Fibroblast of peridontal ligament (primary cell): ENCODE measurements around the gene MMEL1.

ENCODE experiments used
- DNase-seq: peaks from one replicate; pipeline ENCODE4 v3.0.0-alpha.2; 2010; ENCODE audit errors: extremely low read depth

Gene MMEL1

DNA sequence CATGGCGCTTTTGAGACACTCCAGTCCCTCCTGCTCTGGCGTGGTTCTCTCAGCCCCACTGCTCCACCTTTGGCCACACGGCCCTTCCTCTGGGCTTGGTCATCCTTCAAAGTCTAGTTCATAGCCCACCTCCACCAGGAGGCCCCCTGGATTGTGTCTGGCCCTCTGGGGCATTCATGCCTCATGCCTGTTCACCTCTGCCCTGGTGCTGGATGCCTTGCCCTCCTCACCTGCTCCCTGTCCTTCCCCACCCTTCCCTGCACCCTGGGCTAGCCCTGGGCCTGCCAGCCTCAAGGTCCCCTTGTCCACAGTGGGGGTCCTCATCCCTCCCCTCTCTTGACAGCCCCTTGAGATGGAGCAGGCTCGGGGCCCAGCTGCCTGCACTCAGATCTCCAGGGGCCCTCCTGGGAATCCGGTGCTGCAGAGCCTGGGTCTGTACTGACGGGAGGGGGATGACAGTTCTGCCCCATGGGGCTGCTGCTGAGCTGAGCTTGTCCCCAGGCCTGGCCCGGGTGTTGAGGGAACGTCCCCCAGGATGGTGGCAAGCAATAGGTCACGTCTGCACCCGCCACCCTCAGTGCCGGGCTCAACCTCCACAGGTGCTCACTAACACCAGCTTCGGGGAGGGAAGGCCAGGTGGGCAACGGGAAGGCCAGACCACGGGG, 27.8 kb downstream of the MMEL1 start:
- DNase-seq = no peak

DNA sequence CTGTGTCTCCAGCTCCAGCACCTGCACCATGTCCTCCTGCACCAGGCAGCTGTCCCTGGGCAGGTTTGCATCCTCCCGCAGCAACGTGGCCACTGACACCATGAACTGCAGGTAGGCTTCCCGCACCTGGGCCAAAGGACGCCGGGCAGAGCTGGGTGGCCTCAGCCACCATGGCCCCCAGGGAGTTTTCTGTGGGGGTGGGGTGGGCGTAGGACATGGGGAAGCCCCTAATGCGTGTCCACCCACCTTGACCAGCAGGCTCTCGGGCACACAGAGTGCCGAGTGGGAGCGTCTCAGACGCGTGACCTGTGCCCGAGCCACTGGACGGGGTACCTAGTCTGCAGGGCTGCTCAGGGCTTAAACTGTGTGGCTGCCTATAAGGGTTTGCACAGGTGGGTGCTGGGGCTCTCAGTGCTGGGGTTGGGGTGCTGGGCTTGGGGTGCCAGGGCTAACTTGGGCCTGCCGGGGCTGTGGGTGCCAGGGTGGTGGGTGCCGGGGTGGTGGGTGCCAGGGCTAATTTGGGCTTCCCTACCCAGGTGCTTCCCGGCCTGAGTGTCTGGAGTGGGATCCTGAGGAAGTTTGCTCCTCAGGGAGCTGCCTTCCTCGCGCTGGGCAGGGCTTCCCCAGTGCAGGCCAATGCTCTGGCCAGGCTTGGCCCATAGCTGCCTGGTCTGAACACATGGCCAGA, 28.5 kb downstream of the MMEL1 start:
- no peak for DNase-seq

DNA sequence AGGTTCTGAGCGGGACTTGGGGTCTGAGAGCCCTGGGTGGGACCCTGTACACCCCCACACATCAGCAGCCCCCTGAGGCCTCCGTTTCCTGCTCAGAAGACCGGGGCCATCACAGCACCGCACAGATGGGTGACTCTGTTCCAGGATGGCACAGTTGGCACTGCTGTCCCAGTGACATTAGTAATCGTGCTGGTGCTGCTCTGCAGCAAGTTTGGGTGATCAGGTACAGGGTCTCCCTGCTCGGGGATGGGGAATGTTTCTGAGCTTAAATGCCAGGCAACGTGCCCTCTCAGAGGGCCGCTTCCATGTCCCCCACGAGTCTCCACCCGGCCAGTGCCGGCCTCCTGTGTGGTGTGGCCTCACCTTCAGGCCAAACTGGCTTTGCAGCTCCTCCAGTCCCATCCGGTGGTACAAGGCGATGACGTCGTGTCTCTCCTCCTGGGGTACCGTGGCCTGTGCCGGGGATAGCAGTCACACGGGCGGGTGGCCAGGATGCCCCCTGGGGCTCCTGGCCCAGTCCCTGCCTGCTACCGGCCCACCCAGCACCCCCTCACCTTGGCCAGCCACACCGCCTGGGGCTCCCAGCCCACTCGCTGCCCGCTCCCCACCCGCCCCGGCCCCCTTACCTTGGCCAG, 29.2 kb downstream of the MMEL1 start:
- DNase-seq = no peak

DNA sequence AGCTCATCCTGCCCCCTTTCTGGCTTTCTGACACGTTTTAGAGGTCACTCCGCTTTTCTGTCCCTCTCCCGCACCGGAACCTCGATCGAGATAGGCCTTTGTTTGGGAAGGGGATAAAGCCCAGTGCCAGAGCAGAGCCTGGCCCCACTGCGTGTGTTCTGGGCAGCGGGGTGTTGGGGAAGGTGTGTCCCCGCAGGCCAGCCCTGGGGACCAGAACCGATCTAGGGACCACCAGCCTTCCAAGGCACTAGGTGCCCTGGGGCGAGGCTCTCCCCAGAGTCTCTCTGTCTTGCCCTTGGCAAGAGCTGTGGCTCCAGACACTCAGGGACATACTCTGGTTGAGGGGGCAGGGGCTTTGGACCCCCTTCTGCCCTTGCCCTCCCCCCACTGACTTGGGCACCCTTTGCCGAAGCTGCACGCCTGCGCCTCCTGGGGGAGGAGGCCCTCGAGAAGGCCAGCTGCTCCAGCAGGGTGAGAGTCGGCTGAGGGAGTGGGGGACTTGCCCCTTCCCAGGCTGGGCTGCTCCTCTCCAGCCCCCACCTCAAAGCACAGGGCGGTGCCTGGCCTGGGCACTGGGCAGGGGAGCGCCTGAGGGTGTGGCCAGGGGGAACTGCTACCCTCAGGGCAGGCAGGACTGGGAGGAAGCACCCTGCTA, 29.8 kb downstream of the MMEL1 start:
- no peak for DNase-seq

DNA sequence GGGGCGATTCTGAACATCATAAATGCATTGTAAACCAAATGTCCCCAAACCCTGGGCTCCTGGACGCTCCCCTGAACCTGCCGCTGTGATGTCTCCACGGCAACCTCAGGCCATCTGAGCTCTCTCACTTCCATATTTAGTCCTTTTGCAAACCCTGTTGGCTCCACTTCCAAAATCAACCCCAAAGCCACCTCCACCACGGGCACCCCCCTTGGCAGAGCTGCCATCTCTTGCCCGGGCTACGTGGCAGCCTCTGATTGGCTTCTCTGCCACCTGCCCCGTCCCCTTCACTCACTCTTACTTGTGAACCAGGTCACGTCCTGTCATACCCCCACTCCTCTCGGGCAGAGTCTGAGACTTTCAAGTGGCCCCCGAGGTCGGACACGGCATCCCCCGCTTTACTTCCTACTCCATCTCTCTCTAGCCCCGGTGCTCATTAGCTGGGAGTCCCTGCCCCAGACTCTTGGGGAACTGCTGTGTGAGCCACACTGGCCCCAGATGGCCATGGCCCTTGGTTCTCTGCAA, 30.4 kb downstream of the MMEL1 start:
- DNase-seq = no peak

DNA sequence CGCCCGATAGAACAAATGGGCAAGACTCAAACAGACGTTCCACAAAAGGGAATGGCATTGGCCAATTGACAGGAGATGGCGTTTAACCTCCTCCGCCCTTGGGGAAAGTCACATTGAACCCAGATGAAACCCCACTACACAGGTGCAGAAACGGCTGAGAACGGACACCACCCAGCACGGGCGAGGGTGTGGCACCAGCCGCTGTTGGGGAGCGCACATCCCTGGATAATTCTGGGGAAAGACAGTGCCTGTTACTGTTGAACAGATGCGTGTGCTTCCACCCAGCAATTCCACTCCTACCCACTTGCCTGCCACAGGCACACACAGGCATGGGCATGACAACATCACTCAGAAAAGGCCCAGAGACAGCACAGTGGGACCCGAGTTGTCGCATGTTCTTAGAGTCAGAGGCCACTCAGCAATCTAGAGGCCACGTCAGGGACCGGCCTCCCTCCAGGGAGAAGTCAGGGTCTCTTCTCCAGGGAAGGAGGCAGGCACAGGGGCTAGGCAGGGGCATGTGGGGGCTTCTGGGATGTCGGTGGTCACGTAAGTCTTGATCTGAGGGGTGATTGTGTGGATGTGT, 31.0 kb downstream of the MMEL1 start:
- DNase-seq = no peak

DNA sequence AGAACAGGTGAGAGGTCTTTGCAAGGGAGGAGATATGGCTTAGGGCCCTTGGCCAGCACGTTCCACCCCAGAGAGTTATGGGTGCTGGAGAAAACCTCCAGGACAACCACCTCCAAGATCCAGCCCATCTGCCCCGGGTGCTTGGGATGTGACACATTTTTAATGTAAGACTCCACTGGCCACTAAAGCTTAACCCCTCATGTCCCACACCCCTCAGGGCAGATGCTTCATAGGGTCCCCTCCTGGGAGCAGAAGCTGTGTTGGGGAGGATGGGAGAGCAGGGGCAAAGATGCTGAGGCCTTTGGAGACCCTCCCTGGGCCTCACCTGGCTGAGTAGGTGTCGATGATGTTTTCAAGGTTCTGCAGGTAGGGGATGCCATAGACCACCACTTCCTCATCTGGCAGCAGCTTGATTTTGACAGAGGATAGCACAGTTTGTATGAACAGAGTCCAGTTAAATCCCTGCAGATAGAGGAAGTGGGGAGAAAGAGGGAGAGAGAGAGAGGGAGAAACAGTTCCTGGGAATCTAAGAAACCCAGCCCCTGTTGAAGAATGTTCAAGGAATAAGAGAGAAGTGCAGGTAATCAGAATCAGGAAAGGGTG, 34.4 kb downstream of the MMEL1 start:
- no peak for DNase-seq

DNA sequence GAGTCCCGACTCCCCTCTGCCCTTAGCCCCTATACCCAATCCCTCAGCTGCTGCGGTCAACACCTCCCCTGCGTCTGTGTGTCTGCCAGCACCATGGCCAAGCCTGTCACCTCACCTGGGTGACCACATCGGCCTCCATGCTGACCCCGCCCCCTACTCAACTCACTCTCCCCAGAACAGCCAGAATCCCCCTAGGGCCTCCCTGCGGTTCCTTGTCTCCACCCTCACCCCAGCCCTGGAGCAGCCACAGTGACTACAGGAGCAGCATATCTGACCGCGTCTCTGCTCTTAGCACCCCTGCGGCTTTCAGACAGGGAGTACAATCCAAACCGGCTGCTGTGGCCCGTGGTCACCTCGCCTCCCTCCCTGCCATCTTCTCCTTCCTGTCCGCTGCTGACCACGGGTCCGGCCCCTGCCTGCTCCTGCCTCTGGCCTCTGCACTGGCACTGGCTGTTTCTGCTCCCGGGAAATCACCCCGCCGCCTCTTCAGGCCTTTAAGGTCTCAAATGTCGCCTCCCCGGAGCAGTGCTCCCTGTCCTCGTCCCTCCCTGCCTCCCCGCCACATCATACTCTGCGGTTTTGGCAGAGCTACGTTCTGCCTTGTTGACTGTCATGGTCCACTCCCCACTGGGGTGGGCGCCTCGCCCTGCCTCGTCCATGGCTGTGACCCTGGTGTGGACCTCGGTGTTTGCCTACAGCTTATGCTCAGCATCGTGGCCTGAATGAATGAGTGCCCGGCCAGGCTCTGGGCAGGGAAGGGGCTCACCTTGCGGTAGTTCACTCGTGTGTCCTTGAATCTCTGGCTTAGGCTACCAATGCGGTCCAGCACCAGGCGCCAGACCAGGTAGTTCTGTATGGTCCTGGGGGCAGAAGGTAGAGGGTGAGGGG, 35.1 kb downstream of the MMEL1 start:
- DNase-seq = no peak

DNA sequence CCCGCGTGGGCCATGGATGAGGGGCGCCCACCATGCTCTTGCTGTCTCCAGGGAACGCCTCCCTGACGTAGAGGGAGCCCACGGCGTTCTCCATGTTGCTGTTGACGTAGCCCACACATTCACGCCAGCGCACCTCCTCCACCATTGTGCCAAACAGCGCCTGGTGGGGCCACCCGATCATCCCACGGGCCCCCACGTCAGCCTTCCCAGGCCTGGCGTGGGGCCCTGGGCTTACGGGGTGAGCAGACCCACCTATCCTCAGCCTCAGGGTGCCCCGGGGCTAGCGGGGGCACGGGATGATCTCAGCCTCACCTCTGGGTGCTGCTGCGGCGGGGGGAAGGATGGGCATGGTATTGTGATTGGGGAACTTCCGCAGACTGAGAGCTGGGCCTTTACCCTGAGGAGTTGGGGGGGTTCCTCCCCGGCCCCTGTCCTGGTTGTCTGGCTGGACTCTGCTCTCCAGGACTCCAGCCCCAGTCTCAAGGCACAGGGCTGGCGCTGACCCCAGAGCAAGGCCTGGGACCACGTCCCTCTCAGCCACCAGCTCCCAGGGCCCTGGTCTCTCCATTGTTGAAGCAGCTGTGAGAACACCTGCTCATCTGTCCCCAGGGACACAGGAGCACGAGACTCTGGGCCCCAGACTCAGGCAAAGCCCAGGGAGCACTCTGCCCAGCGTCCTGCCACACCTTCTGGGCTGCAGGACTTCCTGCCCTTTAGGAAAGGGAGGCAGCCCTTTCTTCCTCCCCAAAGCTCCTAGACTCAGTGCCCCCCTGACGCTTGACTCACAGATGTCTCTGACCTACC, 36.1 kb downstream of the MMEL1 start:
- DNase-seq = no peak

DNA sequence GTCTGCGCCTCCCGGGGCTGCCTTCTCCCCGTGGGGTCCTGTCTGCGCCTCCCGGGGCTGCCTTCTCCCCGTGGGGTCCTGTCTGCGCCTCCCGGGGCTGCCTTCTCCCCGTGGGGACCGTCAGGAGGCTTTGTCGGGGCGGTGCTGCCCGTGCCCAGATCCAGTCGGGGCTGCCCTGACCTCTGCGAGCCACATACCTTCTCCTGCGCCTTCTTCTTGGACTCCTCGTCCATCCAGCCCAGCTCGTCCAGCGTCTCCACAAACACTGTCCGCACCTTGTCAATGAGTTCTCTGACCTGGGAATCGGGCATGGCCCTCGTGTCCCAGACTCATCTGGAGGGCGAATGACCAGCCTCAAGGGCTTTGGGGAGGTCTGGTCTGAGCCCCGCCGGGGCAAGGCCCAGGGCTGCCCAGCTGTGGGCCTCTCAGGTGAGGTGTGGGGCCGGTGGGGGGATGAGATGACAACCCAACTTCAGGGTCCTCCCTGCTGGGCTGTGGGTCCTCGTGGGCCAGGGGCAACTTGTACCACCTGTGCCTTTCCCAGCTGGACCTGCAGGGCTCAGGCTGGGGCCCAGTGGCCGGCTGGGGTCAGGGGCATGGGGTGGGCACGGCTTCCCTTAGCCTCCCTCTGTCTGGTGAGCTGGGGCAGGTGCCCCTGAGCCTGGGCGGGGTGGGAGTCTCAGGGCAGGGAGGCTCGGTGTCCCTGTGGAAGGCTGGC, 36.8 kb downstream of the MMEL1 start:
- no peak for DNase-seq

DNA sequence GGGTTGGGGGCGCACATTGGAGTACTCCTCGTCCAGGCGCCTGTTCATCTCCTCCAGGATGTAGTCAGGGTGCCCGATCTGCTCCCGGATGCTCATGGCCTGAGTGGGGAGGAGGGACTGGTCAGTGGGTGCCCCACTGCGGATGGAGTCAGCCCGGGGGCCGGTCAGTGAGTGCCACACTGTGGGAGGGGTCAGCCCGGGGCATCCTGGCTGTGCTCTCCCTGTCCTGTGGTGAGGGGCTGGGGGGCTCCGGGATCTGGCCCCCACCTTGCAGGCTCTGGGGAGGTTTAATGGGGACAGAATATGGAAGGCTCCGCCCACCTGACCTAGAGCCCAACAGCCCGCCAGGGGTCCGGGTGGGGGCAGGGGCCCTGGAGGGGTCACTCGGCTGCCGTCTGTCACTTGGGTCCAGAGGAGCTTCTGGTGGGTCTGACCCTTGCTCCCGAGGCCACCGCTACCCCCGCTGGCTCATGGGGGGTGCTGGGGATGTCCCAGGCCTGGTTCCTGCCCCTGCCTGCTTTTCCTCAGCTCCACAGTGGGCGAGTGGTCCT, 37.5 kb downstream of the MMEL1 start:
- no peak for DNase-seq

DNA sequence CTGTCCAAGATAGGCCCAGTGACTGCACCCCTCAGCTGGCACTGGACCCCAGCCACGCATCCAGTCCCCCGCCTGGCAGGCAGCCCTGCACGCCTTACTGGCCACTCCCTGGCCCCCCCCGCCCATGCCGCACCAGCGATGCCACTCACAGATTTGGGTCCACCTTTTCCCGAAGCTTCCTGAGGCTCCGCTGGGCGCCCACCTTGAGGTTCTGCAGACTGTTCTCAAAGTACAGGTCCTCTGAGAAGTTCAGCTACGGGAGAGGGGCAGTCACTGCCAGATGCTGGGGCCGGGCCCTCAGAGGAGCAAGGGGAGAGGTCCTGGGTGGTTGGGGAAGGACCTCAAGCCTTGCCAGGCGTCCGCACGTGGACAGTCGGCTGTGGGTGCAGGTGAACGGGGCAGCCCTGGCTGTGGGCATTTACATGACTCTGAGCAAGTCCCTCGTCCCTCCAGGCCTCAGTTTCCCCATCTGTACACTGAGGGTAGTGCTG, 38.1 kb downstream of the MMEL1 start:
- DNase-seq = no peak

DNA sequence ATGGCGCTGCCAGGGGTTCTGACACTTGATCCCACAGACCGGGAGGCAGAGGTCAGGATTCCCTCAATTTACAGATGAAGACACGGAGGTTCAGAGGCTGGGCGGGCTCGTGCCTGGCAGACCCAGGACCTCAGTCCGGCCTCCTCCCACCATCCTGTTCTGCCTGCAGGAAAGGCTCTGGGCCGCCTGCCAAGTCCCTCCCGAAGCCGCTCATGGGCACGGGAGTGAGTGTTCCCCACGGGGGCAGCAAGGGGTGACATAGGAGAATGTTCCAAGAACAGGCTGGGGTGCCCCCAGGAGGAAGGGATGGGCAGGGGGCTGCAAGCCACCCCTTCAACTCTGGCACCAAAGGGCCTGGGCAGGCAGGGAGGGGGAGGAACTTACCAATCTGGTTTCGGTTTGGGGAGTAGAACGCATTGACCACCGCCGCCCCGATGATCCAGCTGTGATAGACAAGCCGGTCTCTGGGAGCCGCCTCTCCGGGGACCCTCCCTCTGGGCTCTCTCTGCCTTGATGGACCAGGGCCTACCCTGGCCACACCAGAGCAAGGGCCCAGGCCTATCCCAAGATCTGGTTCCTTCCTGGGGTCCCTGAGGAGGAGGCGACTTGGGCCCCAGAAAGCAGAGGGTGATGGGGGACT, 38.7 kb downstream of the MMEL1 start:
- peak; percentile 12 for DNase-seq

DNA sequence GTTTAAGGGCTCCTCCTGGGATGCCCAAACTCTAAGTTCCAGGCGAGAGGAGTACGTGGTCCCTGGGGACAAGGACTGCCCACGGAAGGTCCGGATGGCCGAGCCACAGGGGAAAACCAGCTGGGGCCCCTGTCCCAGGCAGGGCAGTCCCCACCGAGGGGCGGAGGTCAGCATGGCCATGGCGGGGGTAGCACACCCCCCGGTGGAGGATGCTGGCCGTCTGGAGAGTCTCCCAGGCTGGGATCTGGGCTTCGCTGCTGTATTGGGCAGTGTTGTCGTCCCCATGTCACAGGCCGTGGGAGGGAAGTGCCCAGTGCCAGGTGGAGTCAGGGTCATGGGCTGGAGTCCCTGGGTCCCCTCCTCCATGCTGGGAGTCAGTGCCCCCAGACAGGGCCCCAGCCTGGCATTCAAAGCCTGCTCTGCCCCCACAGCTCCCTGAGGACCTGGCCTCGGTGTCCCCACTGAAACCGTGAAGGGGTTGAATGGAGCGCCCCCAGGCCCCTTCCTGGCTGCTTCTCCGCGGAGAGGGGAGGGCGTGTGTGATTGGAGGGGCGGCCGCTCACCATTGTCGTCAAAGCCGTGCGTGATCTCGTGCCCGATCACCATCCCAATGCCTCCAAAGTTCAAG, 39.5 kb downstream of the MMEL1 start:
- no peak for DNase-seq

DNA sequence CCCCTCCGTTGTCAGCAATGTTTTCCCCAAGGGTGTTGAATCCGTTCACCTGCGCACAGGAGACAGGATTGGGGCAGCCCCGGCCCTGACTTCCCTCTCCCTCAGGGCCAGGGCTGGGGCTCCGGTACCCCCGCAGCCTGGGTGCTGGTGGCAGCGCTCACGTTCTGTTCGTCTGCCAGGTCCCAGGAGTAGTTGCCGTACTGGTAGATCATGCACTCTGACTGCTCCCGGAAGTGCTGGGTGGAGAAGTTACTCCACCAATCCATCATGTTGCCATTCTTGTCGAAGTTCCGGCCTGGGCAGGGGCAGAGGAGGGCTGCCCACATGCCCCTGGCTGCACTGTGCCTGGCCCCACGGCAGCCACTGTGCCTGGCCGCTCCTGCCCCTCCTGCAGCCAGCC, 40.1 kb downstream of the MMEL1 start:
- DNase-seq = no peak

DNA sequence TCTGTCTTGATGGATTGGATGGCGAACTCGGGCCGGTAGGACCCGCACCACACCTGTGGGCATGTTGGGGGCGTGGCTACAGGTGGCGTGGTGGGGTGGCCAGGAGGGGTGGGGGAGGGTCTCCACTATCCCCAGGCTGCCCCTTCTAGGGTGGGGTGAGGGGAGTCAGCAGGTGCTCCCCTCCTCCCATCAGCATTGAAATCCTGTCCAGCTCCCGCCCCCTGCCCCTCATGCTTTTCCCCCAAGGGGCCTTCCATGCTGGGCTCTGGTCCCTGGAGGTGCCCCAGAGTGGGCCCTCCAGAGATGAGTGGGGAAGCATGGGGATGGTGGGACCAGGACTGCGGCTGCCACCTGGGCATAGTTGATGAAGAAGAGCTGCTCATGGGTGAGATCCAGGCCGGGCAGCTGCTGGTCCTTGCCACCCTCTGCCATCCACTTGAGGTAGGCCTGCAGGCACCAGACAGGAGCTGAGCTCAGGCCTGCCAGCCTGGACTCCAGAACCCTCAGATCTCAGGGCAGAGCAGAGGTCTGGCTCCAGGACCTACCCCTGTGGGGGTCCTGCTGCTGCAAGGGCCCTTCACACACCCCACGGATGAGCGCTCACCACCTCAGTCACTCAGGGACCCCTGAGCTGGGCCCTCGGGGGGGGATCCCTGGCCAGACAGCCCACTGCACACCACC, 41.1 kb downstream of the MMEL1 start:
- DNase-seq = no peak

DNA sequence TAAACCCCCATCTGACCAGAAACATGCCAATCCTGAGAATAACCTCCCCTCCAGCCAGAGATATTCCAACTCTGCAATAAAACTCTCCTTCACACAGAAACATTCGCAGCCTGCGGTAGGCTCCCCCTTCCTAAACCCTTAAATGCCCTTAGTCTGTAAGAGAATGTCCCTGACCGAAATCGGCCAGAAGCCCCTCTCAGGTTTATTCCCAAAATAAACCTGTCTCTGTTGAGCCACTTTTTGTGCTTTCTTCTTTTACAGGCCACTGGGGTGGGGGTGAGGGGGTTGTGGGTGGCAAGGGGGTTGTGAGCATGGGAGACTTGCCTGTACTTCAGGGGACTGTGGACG, 41.6 kb downstream of the MMEL1 start:
- DNase-seq = no peak
